Testis (tissue), 3 donors: Measurements from ENCODE around the gene DPYD. TPM values are rescaled to one million over a fixed set of nuclear protein-coding genes. Genes with fewer than 3 reads are reported as not detected.

Experiments
- DNase-seq: peaks from one replicate; pipeline ENCODE4 v3.0.0-alpha.2; 2019
- H3K27ac ChIP-seq, 2 donors: fragments of 200-600 bp; sonication (generic); one replicate each; pipeline ENCODE4 v1.5.1; 2019
- H3K27me3 ChIP-seq: fragments of 200-600 bp; sonication (generic); one replicate; pipeline ENCODE4 v1.5.1; 2019
- H3K36me3 ChIP-seq: fragments of 200-600 bp; sonication (generic); one replicate; pipeline ENCODE4 v1.5.1; 2017; ENCODE audit warnings: low read depth; ENCODE audit errors: missing control alignments
- H3K4me1 ChIP-seq: fragments of 200-600 bp; sonication (generic); one replicate; pipeline ENCODE4 v1.5.1; 2019
- H3K4me3 ChIP-seq, 2 donors: fragments of 200-600 bp; sonication (generic); one replicate each; pipeline ENCODE4 v1.5.1; 2017 to 2019
- H3K9me3 ChIP-seq: fragments of 200-600 bp; sonication (generic); one replicate; pipeline ENCODE4 v1.5.1; 2017
- CTCF ChIP-seq, 3 experiments: fragments of 450-650 bp in 2 of 3; fragments of 200-600 bp in 1 of 3; sonication (generic) in 1 of 3; IDR thresholded peaks; one replicate each; pipeline ENCODE4 v1.5.1; 2016 to 2019; ENCODE audit warnings: antibody characterized with exemption in 3 of 3, mild to moderate bottlenecking in 2 of 3, moderate library complexity in 1 of 3
- POLR2A ChIP-seq: fragments of 450-650 bp; IDR thresholded peaks from one replicate; pipeline ENCODE4 v1.6.1; 2017; ENCODE audit warnings: antibody characterized with exemption, mild to moderate bottlenecking, moderate library complexity
- WGBS, 2 donors: methylation state at CpG; one replicate each; pipeline ENCODE4 v1.1.5; 2018; 5-methylcytosine and 5-hydroxymethylcytosine counted together
- intact Hi-C: fragments of 100-400 bp; cut with DNase I; formaldehyde crosslinking; loops from one replicate; pipeline ENCODE4 v1.15.1; 2023; ENCODE audit warnings: low total_unique reads
- polyA plus RNA-seq: library from polyadenylated mRNA; stranded (reverse); fragments of 350-450 nt; fragmentation: Illumina TruSeq; extraction: RNeasy Lipid Tissue Mini Kit (QIAGEN cat#74804); gene quantifications from one replicate; pipeline ENCODE4 v1.2.3, GENCODE V29; 2014; ENCODE audit warnings: low read depth, low replicate concordance; ENCODE audit not compliant: insufficient read depth
- total RNA-seq, 2 donors: library from RNA; depleted of rRNA; stranded (reverse); fragments of >200 nt; gene quantifications; one replicate each; pipeline ENCODE4 v1.2.3, GENCODE V29; 2016

Gene DPYD
- total and polyA plus RNA-seq, 3 donors from 2014 or later = 6.7 to 14.7 (median 11.5) TPM

GRCh38 chr1:97056386-97056785, 864.4 kb downstream of the DPYD start:
- DNase-seq = no peak
- H3K27me3 ChIP-seq = no peaks in the 10 kb centered on the region
- no peaks in the 10 kb centered on the region for H3K36me3 ChIP-seq
- TF ChIP-seq POLR2A (no peak), CTCF (IDR thresholded peaks at IDR 0.05) (no peak)
- H3K4me3 ChIP-seq = no peak overlapping the region
- intact Hi-C loops = no loop called here
- H3K9me3 ChIP-seq = no peaks in the 10 kb centered on the region
- H3K27ac ChIP-seq = no peak overlapping the region
- 80% methylated on average over 2 of the region's 2 CpGs for WGBS, 2 donors
- no peaks in the 10 kb centered on the region for H3K4me1 ChIP-seq

- Histone ChIP-seq H3K27me3 (no peaks in the 10 kb centered on the region), H3K9me3 (no peaks in the 10 kb centered on the region), H3K4me1 (no peaks in the 10 kb centered on the region), H3K27ac (no peak overlapping the region), H3K4me3 (no peak overlapping the region), H3K36me3 (no peaks in the 10 kb centered on the region)
- intact Hi-C loops = no loop called here
- DNase-seq = no peak
- 70 to 76% methylated on average over 2 of the region's 2 CpGs for WGBS, 2 donors
- TF ChIP-seq CTCF (IDR thresholded peaks at IDR 0.05) (no peak), POLR2A (no peak)
Observed at GRCh38 chr1:97053268-97053667, 867.6 kb downstream of the DPYD start.

DNA sequence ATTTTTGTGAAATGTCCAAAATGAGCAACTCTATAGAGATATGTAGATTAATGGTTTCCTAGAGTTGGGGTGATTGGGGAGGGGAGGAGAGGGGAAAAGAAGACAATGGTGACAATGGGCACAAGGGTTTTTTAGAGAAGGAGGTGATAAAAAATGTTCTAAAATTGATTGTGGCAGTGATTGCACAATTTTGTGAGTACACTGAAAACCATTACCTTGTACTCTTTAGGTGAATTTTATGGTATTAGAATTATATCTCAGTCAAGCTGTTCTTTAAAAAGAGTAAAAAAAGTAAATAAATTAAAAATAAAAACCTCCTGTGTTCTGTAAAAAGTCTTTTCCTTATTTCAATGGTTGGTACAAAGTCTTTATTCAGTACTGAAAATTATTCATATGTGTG, 869.0 kb downstream of the DPYD start:
- intact Hi-C loops = no loop called here
- DNase-seq = no peak
- no peak overlapping the region for H3K27ac ChIP-seq
- no peaks in the 10 kb centered on the region for H3K4me1 ChIP-seq
- H3K36me3 ChIP-seq = no peaks in the 10 kb centered on the region
- no peaks in the 10 kb centered on the region for H3K9me3 ChIP-seq
- no peak overlapping the region for H3K4me3 ChIP-seq
- no peaks in the 10 kb centered on the region for H3K27me3 ChIP-seq
- TF ChIP-seq CTCF (IDR thresholded peaks at IDR 0.05) (no peak), POLR2A (no peak)

DNA sequence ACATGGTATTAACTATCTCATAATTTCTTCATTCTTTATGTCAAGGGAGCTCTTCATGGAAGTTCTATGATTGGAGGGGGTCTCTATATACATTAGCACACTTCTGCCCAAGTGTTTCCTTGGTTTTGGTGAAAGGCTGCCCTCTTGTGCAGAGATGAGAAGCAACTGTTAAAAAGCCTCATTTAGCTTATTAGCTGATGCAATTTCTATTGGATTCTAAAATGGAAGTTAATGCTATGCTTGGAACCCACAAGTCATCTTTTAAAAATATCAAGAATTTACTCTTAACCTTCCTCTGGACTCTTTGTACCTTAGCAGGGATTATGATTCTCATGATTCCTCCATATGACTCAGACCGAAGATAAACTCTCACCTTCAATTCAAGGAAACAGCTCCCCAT, 870.3 kb downstream of the DPYD start:
- no peaks in the 10 kb centered on the region for H3K36me3 ChIP-seq
- DNase-seq = no peak
- H3K9me3 ChIP-seq = no peaks in the 10 kb centered on the region
- no peaks in the 10 kb centered on the region for H3K4me1 ChIP-seq
- no peaks in the 10 kb centered on the region for H3K27me3 ChIP-seq
- TF ChIP-seq POLR2A (no peak), CTCF (IDR thresholded peaks at IDR 0.05) (no peak)
- H3K27ac ChIP-seq = no peak overlapping the region
- intact Hi-C loops = no loop called here
- H3K4me3 ChIP-seq = no peak overlapping the region
- WGBS, 2 donors = 98 to 100% methylated on average over 1 of the region's 1 CpG

DNA sequence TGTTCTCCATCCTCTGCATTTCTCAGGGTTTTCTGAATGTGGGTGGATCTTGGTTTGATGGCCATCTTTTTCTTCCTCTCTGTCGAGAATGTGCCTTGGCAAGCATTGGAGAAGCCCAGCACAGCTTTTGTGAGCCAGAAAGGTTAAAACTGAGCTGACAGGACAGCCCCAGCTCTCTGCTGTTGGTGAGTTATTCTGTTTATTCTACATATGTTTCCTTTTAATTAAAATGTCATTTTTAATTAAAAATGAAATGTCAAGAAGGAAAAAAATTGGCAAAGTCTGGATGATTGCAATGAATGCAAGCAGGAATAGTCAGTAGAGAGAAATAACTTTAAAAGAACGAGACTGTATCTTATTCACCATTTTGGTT, 873.4 kb downstream of the DPYD start:
- Histone ChIP-seq H3K27ac (no peak overlapping the region), H3K4me1 (no peaks in the 10 kb centered on the region), H3K4me3 (no peak overlapping the region), H3K36me3 (no peaks in the 10 kb centered on the region), H3K9me3 (no peaks in the 10 kb centered on the region), H3K27me3 (no peaks in the 10 kb centered on the region)
- intact Hi-C loops = no loop called here
- WGBS, 2 donors = 47 to 63% methylated on average over 2 of the region's 2 CpGs
- no peak for DNase-seq
- TF ChIP-seq CTCF (IDR thresholded peaks at IDR 0.05) (no peak), POLR2A (no peak)
